Uterus (tissue), 2 donors: ENCODE results near the gene BRD2.

Experiments
- CTCF ChIP-seq, 4 experiments: fragments of 200-600 bp in 2 of 4; fragments of 450-650 bp in 2 of 4; sonication (generic) in 2 of 4; IDR thresholded peaks; one replicate each; pipeline ENCODE4 v1.5.1; 2016 to 2019; ENCODE audit warnings: antibody characterized with exemption in 4 of 4, mild to moderate bottlenecking in 2 of 4, moderate library complexity in 1 of 4
- POLR2A ChIP-seq, 2 donors: fragments of 450-650 bp; IDR thresholded peaks; one replicate each; pipeline ENCODE4 v1.6.1; 2016; ENCODE audit warnings: antibody characterized with exemption in 2 of 2, mild to moderate bottlenecking in 1 of 2, moderate library complexity in 1 of 2

GRCh38 chr6:32960563-32960962 is 7.8 kb upstream of the BRD2 start:
- TF ChIP-seq CTCF (IDR thresholded peaks at IDR 0.05): no peak
- no peak for TF ChIP-seq POLR2A (IDR thresholded peaks at IDR 0.05)
